GM23248 (cell line): ENCODE measurements around the gene DOCK3. TPM values are rescaled to one million over a fixed set of nuclear protein-coding genes. Genes with fewer than 3 reads are reported as not detected.
A peak's percentile ranks its signal among the peaks of the same experiment; 100 is the strongest.

Experiments
- DNase-seq: peaks from one replicate; pipeline ENCODE4 v3.0.0-alpha.2; 2015
- H2AFZ ChIP-seq: fragments of 200-600 bp; sonication (generic); 2 replicates; pipeline ENCODE4 v1.6.1; 2016; ENCODE audit warnings: antibody characterized with exemption
- H3F3A ChIP-seq: fragments of 200-600 bp; sonication (generic); 2 replicates; pipeline ENCODE4 v1.6.1; 2016; ENCODE audit warnings: mild to moderate bottlenecking, antibody characterized with exemption, mixed run types; ENCODE audit not compliant: insufficient read depth
- H3K27ac ChIP-seq: fragments of 200-600 bp; sonication (generic); 2 replicates; pipeline ENCODE4 v1.5.1; 2016; ENCODE audit warnings: mild to moderate bottlenecking
- H3K27me3 ChIP-seq: fragments of 200-600 bp; sonication (generic); replicated peaks from 2 replicates; pipeline ENCODE4 v1.6.1; 2016; ENCODE audit warnings: mild to moderate bottlenecking; ENCODE audit not compliant: insufficient read depth
- H3K36me3 ChIP-seq: fragments of 200-600 bp; sonication (generic); 2 replicates; pipeline ENCODE4 v1.6.1; 2016; ENCODE audit warnings: low read depth, mild to moderate bottlenecking
- H3K4me1 ChIP-seq: fragments of 200-600 bp; sonication (generic); 2 replicates; pipeline ENCODE4 v1.6.1; 2016; ENCODE audit warnings: mild to moderate bottlenecking; ENCODE audit not compliant: insufficient read depth
- H3K4me2 ChIP-seq: fragments of 200-600 bp; sonication (generic); one replicate; pipeline ENCODE4 v1.6.1; 2016; ENCODE audit warnings: mild to moderate bottlenecking; ENCODE audit not compliant: unreplicated experiment
- H3K4me3 ChIP-seq: fragments of 200-600 bp; sonication (generic); 2 replicates; pipeline ENCODE4 v1.5.1; 2016; ENCODE audit warnings: mild to moderate bottlenecking
- H3K79me2 ChIP-seq: fragments of 200-600 bp; sonication (generic); 2 replicates; pipeline ENCODE4 v1.6.1; 2016; ENCODE audit warnings: mild to moderate bottlenecking; ENCODE audit not compliant: insufficient read depth
- H3K9ac ChIP-seq: fragments of 200-600 bp; sonication (generic); 2 replicates; pipeline ENCODE4 v1.6.1; 2016; ENCODE audit warnings: mild to moderate bottlenecking
- H3K9me2 ChIP-seq: fragments of 200-600 bp; sonication (generic); 2 replicates; pipeline ENCODE4 v1.6.1; 2016; ENCODE audit warnings: mixed run types, mild to moderate bottlenecking, moderate library complexity; ENCODE audit not compliant: insufficient read depth
- H3K9me3 ChIP-seq: fragments of 200-600 bp; sonication (generic); one replicate; pipeline ENCODE4 v1.6.1; 2017; ENCODE audit warnings: low read depth
- H4K20me1 ChIP-seq: fragments of 200-600 bp; sonication (generic); 2 replicates; pipeline ENCODE4 v1.6.0; 2016; ENCODE audit not compliant: insufficient read depth
- EZH2 ChIP-seq: fragments of 200-600 bp; sonication (generic); IDR thresholded peaks from 2 replicates; pipeline ENCODE4 v1.6.1; 2018; ENCODE audit warnings: antibody characterized with exemption, mild to moderate bottlenecking; ENCODE audit not compliant: insufficient read depth, poor library complexity, severe bottlenecking
- EZH2phosphoT487 ChIP-seq: fragments of 200-600 bp; sonication (generic); IDR thresholded peaks from 2 replicates; pipeline ENCODE4 v1.6.1; 2018; ENCODE audit warnings: antibody characterized with exemption, moderate library complexity, mild to moderate bottlenecking, low read depth; ENCODE audit not compliant: insufficient read depth
- WGBS, 2 experiments: methylation state at CpG; one replicate each; pipeline ENCODE4 v1.1.6; 2015 to 2017; ENCODE audit warnings: low lambda C conversion rate in 2 of 2, low coverage in 1 of 2; ENCODE audit errors: missing lambda C conversion rate in 2 of 2; 5-methylcytosine and 5-hydroxymethylcytosine counted together
- in situ Hi-C: fragments of 300-500 bp; cut with MboI; formaldehyde crosslinking; loops from 2 replicates; pipeline ENCODE4 v1.15.0; 2020
- polyA plus RNA-seq: library from polyadenylated mRNA; unstranded; fragments of >200 nt; fragmentation: Nextera tagmentation; extraction: Ambion mirVana; gene quantifications from 2 replicates; pipeline ENCODE4 v1.2.1, GENCODE V29; 2016
- total RNA-seq: library from RNA; depleted of rRNA; stranded (reverse); fragments of >200 nt; shearing (Covaris generic); gene quantifications from 2 replicates; pipeline ENCODE4 v1.2.3, GENCODE V29; 2014

Gene DOCK3
- total and polyA plus RNA-seq, 2 experiments from 2014 or later = 0.23 to 0.43 TPM

- in situ Hi-C loops = no loop called here
- H3K4me3 ChIP-seq = no peak overlapping the region
- no peaks in the 10 kb centered on the region for H3K9me2 ChIP-seq
- no peak overlapping the region for H3K27ac ChIP-seq
- WGBS, 2 experiments = 72 to 73% methylated on average over 5 of the region's 5 CpGs
- H3K4me2 ChIP-seq = no peak overlapping the region
- H3K27me3 ChIP-seq = no peaks in the 10 kb centered on the region
- peaks cover 23% of the 10 kb centered on the region for H3K36me3 ChIP-seq
- H3F3A ChIP-seq = peaks cover 29% of the 10 kb centered on the region
- TF ChIP-seq EZH2phosphoT487 (no peak), EZH2 (no peak)
- peaks cover 19% of the 10 kb centered on the region for H3K4me1 ChIP-seq
- H4K20me1 ChIP-seq = no peaks in the 10 kb centered on the region; the same call in 1 of the 2 replicates
- no peak for DNase-seq
- H3K9ac ChIP-seq = peak overlapping the region; percentile 47; the same call in 1 of the 2 replicates
- no peak overlapping the region for H2AFZ ChIP-seq
- H3K79me2 ChIP-seq = peaks cover 51% of the 10 kb centered on the region
- H3K9me3 ChIP-seq = no peaks in the 10 kb centered on the region
Observed at GRCh38 chr3:51394541-51394940, 719.8 kb downstream of the DOCK3 start.

DNA sequence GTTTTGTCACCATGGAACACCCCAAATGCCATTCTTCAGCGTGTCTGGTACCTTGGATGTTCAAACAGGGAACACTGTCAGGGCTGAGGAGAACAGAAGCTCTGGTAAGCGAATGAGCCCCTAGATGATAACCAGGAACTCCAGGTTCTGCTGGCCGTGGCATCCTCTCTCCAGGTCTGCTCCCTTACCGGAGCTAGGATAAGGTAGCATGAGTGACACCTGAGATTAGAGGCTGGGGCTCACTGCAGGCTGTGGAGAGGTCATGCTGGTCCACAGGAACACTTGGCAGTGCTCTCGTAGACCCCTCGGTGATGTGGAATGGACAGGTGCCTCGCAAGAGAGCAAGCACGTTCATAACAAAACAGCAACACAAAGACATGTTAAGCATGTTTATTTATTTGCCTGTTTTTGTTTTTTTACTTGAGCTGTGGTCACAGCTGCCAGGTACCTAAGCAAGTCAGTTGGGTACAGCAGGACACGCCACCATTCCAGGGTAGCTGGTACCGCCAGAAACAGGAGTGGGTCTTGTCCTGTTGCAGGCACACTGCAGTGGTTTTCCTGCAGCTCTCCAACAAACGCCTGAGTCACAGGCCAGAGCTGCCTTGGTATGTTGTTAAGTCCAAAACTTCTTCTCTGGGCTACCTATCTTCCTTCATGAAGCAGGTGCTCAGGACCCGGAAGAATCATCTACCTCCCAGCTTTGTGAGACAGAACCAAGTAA, 720.9 kb downstream of the DOCK3 start:
- peaks cover 19% of the 10 kb centered on the region for H3K4me1 ChIP-seq
- TF ChIP-seq EZH2phosphoT487 (no peak), EZH2 (no peak)
- DNase-seq = peak; percentile 30
- no peak overlapping the region for H3K27ac ChIP-seq
- in situ Hi-C loops = no loop called here
- H3K27me3 ChIP-seq = no peaks in the 10 kb centered on the region
- H3K9me3 ChIP-seq = no peaks in the 10 kb centered on the region
- peak overlapping the region; percentile 10; the same call in 1 of the 2 replicates for H3K9ac ChIP-seq
- peaks cover 23% of the 10 kb centered on the region for H3K36me3 ChIP-seq
- H3K4me2 ChIP-seq = no peak overlapping the region
- H3K4me3 ChIP-seq = no peak overlapping the region
- 78% methylated on average over 12 of the region's 12 CpGs for WGBS, 2 experiments
- H2AFZ ChIP-seq = no peak overlapping the region
- H3K79me2 ChIP-seq = peaks cover 51% of the 10 kb centered on the region
- no peaks in the 10 kb centered on the region; the same call in 1 of the 2 replicates for H4K20me1 ChIP-seq
- no peaks in the 10 kb centered on the region for H3K9me2 ChIP-seq
- peaks cover 24% of the 10 kb centered on the region for H3F3A ChIP-seq

DNA sequence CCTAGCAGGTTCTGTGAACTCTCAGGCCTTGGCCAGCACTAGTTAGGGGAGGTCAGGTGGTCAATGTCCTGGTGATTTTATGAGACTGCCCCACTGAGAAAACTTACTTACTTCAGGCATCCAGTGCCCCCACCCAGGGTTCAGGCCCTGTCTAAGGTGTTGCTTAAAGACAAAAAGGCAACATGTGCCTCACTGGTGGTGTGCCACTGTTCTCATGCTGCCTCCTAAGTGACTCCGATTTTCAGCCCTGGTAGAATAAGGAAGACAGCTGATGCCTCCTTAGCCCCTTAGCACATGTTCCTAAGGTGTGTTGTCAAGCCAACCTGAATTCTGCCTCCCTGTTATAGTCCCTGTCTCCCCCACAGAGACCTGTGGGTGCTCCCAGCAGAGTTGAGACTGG, 721.7 kb downstream of the DOCK3 start:
- DNase-seq = no peak
- Histone ChIP-seq H3K4me1 (peaks cover 19% of the 10 kb centered on the region), H3K4me2 (no peak overlapping the region), H3K9me2 (no peaks in the 10 kb centered on the region), H3K36me3 (peaks cover 23% of the 10 kb centered on the region), H3K9me3 (no peaks in the 10 kb centered on the region), H3F3A (peaks cover 24% of the 10 kb centered on the region), H3K79me2 (peaks cover 51% of the 10 kb centered on the region), H3K27ac (no peak overlapping the region), H2AFZ (no peak overlapping the region), H3K4me3 (no peak overlapping the region), H3K9ac (peak overlapping the region; percentile 10), H3K27me3 (no peaks in the 10 kb centered on the region), H4K20me1 (no peaks in the 10 kb centered on the region; the same call in 1 of the 2 replicates)
- in situ Hi-C loops = no loop called here
- TF ChIP-seq EZH2phosphoT487 = no peak
- no peak for TF ChIP-seq EZH2
- 95% methylated on average over 1 of the region's 1 CpG for WGBS, 2 experiments

DNA sequence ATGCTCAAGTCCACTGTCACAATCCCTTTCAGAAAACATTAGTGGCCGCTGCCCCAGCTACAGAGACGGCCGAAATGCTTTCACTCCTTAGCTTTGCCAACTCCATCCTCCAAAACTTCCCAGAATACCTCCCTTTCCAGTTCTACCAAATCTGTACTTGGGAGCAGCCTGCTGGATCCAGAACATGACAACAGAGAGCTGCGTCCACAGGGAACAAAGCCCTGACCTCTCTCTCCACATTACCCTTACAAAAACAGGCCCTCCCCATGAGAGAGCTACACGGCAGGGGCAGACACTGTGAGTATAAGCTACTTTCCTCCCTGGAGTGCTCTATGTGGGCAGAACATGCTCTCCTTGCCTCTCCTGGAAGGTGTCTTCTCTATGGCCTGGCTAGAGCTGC, 722.7 kb downstream of the DOCK3 start:
- no peaks in the 10 kb centered on the region; the same call in 1 of the 2 replicates for H4K20me1 ChIP-seq
- H3F3A ChIP-seq = peaks cover 24% of the 10 kb centered on the region
- H3K9me3 ChIP-seq = no peaks in the 10 kb centered on the region
- no peak overlapping the region for H3K27ac ChIP-seq
- H3K9ac ChIP-seq = 0 out of 2 replicates have a peak overlapping the region, but pooled peaks have one; percentile 7
- 52 to 62% methylated on average over 5 of the region's 5 CpGs for WGBS, 2 experiments
- H2AFZ ChIP-seq = no peak overlapping the region
- H3K36me3 ChIP-seq = peaks cover 23% of the 10 kb centered on the region
- H3K4me1 ChIP-seq = peaks cover 15% of the 10 kb centered on the region
- DNase-seq = no peak
- H3K9me2 ChIP-seq = no peaks in the 10 kb centered on the region
- no peak overlapping the region for H3K4me3 ChIP-seq
- peaks cover 43% of the 10 kb centered on the region for H3K79me2 ChIP-seq
- no peak for TF ChIP-seq EZH2phosphoT487
- TF ChIP-seq EZH2 = no peak
- H3K27me3 ChIP-seq = no peaks in the 10 kb centered on the region
- no peak overlapping the region for H3K4me2 ChIP-seq
- in situ Hi-C loops = no loop called here
